ENCODE results near the gene PSMD10.

DNA sequence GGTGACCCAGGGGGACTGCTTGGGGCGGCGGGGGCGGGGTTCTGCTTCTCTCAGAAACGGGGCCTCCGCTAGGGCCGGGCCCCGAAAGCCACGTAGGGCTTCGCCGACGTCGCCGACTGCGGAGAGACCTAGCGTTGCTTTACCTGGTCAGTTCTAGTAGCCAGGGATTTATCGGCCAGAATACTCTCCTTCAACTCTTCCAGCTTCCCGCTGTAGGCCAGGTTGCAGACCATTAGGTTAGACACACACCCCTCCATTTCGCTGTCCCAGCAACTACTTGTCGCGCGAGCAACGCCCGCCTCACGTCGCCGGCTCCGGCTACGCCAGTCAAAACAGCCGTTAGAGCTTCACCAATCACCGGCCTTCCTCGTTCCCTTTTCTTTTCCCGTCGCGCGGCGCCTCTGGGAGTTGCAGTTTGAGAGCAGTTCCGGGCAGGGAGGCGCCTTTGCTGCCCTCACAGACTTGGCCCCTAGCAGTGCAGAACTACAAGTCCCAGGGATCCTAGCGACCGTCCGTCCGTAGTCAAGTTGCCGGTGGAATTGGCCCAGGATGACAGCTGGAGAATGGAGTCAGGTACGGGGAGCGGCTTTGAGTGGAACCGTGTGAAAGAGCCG lies at the start of gene PSMD10, which contains the start of gene ATG4A:
- TF ChIP-seq, protein P1, sequence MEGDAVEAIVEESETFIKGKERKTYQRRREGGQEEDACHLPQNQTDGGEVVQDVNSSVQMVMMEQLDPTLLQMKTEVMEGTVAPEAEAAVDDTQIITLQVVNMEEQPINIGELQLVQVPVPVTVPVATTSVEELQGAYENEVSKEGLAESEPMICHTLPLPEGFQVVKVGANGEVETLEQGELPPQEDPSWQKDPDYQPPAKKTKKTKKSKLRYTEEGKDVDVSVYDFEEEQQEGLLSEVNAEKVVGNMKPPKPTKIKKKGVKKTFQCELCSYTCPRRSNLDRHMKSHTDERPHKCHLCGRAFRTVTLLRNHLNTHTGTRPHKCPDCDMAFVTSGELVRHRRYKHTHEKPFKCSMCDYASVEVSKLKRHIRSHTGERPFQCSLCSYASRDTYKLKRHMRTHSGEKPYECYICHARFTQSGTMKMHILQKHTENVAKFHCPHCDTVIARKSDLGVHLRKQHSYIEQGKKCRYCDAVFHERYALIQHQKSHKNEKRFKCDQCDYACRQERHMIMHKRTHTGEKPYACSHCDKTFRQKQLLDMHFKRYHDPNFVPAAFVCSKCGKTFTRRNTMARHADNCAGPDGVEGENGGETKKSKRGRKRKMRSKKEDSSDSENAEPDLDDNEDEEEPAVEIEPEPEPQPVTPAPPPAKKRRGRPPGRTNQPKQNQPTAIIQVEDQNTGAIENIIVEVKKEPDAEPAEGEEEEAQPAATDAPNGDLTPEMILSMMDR (conservative IDR thresholded peaks at IDR 0.05; ENCODE audit: low read length): no peak
- no peak for TF ChIP-seq EZH2phosphoT487 (IDR thresholded peaks at IDR 0.05; ENCODE audit: borderline replicate concordance, low read depth, low read length)
